Measurements from ENCODE around the gene PTPA. TPM values are rescaled to one million over a fixed set of nuclear protein-coding genes. Genes with fewer than 3 reads are reported as not detected.

PTPA gene
- total RNA-seq, 5 donors from 2014 or later (not counting 1 experiment from before 2014, with no cell fraction given), result 51.3 to 71.5 (median 65.5) TPM

GRCh38 chr9:129069862-129070641, 41.2 kb upstream of the PTPA start:
- POLR2A ChIA-PET, result no interaction called here
- 98% methylated on average over 12 of the region's 26 CpGs for WGBS (ENCODE audit: insufficient coverage)
- H3K27me3 ChIP-seq (replicated peaks in 1 of 2; ENCODE audit: control insufficient read depth in 2 of 2, extremely low read depth in 1 of 2, insufficient read depth in 2 of 2, low read length in 1 of 2), result no peaks in the 10 kb centered on the region
- CTCF ChIA-PET, result no interaction called here
- Mint-ChIP-seq H3K9me3 (no peaks in the 10 kb centered on the region), H3K4me1 (peaks cover 29 to 52% (median 42%) of the 10 kb centered on the region in 3 donors), H3K4me3 (peak overlapping the region in 1 of 3 donors; percentile 75), H3K27ac (peak overlapping the region; percentile 82 to 88), H3K27me3 (no peaks in the 10 kb centered on the region), H3K36me3 (no peaks in the 10 kb centered on the region)
- ATAC-seq (replicated peaks in 1 of 4) (no peak), DNase-seq (no peak)
- H3K4me3 ChIP-seq (ENCODE audit: control insufficient read depth in 1 of 2, extremely low read depth in 1 of 2, low read length in 1 of 2), result peak overlapping the region in 1 of 2 donors; percentile 17
- peaks cover 0 to 23% of the 10 kb centered on the region in 2 donors for H3K36me3 ChIP-seq (ENCODE audit: control insufficient read depth in 2 of 2, extremely low read depth in 1 of 2, insufficient read depth in 1 of 2, low read length in 1 of 2)
- H3K27ac ChIP-seq (ENCODE audit: low read length), result peak overlapping the region; percentile 73
- H3K9me3 ChIP-seq, result no peaks in the 10 kb centered on the region
- H3K4me1 ChIP-seq (ENCODE audit: control insufficient read depth in 1 of 2, extremely low read depth in 1 of 2, insufficient read depth in 2 of 2, low read length in 2 of 2), result peaks cover 33 to 65% of the 10 kb centered on the region in 2 experiments

- peak overlapping the region; percentile 38 for H3K27ac ChIP-seq (ENCODE audit: low read length)
These were observed 40.3 kb upstream of the PTPA start for GRCh38 chr9:129070696-129071525.

GRCh38 chr9:129071526-129072126, 39.6 kb upstream of the PTPA start:
- H3K27me3 Mint-ChIP-seq, result no peaks in the 10 kb centered on the region
- no peak overlapping the region for H3K4me3 ChIP-seq (ENCODE audit: control insufficient read depth in 1 of 2, extremely low read depth in 1 of 2, low read length in 1 of 2)
- H3K4me1 ChIP-seq (ENCODE audit: control insufficient read depth in 1 of 2, extremely low read depth in 1 of 2, insufficient read depth in 2 of 2, low read length in 2 of 2), result peaks cover 33 to 65% of the 10 kb centered on the region in 2 experiments
- DNase-seq (peak in 28 of 35 experiments; percentile 28 to 75 (median 45)), ATAC-seq (replicated peaks in 1 of 4) (peak in 3 of 4 experiments; percentile 19 to 36 (median 32))
- CTCF ChIA-PET, result interaction anchor here in 1 of 2 donors (1.1 kb wide), 1 partner anchor 9 kb away, joined by 3 read pairs; the partner anchor contains the start of gene DOLPP1
- H3K27ac ChIP-seq (ENCODE audit: low read length), result peak overlapping the region; percentile 38
- WGBS (ENCODE audit: insufficient coverage), result 51% methylated on average over 7 of the region's 10 CpGs
- H3K4me3 Mint-ChIP-seq, result no peak overlapping the region
- H3K9me3 Mint-ChIP-seq, result no peaks in the 10 kb centered on the region
- H3K36me3 Mint-ChIP-seq, result no peaks in the 10 kb centered on the region
- peak overlapping the region; percentile 37 to 59 for H3K27ac Mint-ChIP-seq
- POLR2A ChIA-PET, result no interaction called here
- H3K27me3 ChIP-seq (replicated peaks in 1 of 2; ENCODE audit: control insufficient read depth in 2 of 2, extremely low read depth in 1 of 2, insufficient read depth in 2 of 2, low read length in 1 of 2), result no peaks in the 10 kb centered on the region
- H3K9me3 ChIP-seq, result no peaks in the 10 kb centered on the region
- H3K36me3 ChIP-seq (ENCODE audit: control insufficient read depth in 2 of 2, extremely low read depth in 1 of 2, insufficient read depth in 1 of 2, low read length in 1 of 2), result peaks cover 0 to 14% of the 10 kb centered on the region in 2 donors
- H3K4me1 Mint-ChIP-seq, result peaks cover 29 to 52% (median 42%) of the 10 kb centered on the region in 3 donors

More at GRCh38 chr9:129070696-129071525, 40.3 kb upstream of the PTPA start:
- Mint-ChIP-seq H3K4me1 (peaks cover 29 to 52% (median 42%) of the 10 kb centered on the region in 3 donors), H3K27me3 (no peaks in the 10 kb centered on the region), H3K9me3 (no peaks in the 10 kb centered on the region), H3K4me3 (peak overlapping the region in 1 of 3 donors; percentile 15), H3K36me3 (no peaks in the 10 kb centered on the region), H3K27ac (peak overlapping the region; percentile 46 to 58)
- H3K27me3 ChIP-seq (replicated peaks in 1 of 2; ENCODE audit: control insufficient read depth in 2 of 2, extremely low read depth in 1 of 2, insufficient read depth in 2 of 2, low read length in 1 of 2), result no peaks in the 10 kb centered on the region
- DNase-seq, result no peak
- ChIA-PET CTCF (no interaction called here), POLR2A (no interaction called here)
- H3K9me3 ChIP-seq, result no peaks in the 10 kb centered on the region
- H3K4me3 ChIP-seq (ENCODE audit: control insufficient read depth in 1 of 2, extremely low read depth in 1 of 2, low read length in 1 of 2), result no peak overlapping the region
- peaks cover 0 to 17% of the 10 kb centered on the region in 2 donors for H3K36me3 ChIP-seq (ENCODE audit: control insufficient read depth in 2 of 2, extremely low read depth in 1 of 2, insufficient read depth in 1 of 2, low read length in 1 of 2)
- no peak for ATAC-seq (replicated peaks in 1 of 4)
- 88% methylated on average over 12 of the region's 21 CpGs for WGBS (ENCODE audit: insufficient coverage)
- peaks cover 33 to 65% of the 10 kb centered on the region in 2 experiments for H3K4me1 ChIP-seq (ENCODE audit: control insufficient read depth in 1 of 2, extremely low read depth in 1 of 2, insufficient read depth in 2 of 2, low read length in 2 of 2)

- H3K27me3 ChIP-seq (replicated peaks in 1 of 2; ENCODE audit: control insufficient read depth in 2 of 2, extremely low read depth in 1 of 2, insufficient read depth in 2 of 2, low read length in 1 of 2), result no peaks in the 10 kb centered on the region
- H3K36me3 Mint-ChIP-seq, result no peaks in the 10 kb centered on the region
- no peak overlapping the region for H3K4me3 Mint-ChIP-seq
- no peaks in the 10 kb centered on the region for H3K27me3 Mint-ChIP-seq
- H3K9me3 ChIP-seq, result no peaks in the 10 kb centered on the region
- no peak for DNase-seq
- H3K27ac Mint-ChIP-seq, result peak overlapping the region; percentile 37 to 59
- peaks cover 29 to 52% (median 42%) of the 10 kb centered on the region in 3 donors for H3K4me1 Mint-ChIP-seq
- no peak overlapping the region for H3K4me3 ChIP-seq (ENCODE audit: control insufficient read depth in 1 of 2, extremely low read depth in 1 of 2, low read length in 1 of 2)
- ATAC-seq (replicated peaks in 1 of 4), result no peak
- peak overlapping the region; percentile 38 for H3K27ac ChIP-seq (ENCODE audit: low read length)
- WGBS (ENCODE audit: insufficient coverage), result 84% methylated on average over 5 of the region's 9 CpGs
- POLR2A ChIA-PET, result no interaction called here
- H3K4me1 ChIP-seq (ENCODE audit: control insufficient read depth in 1 of 2, extremely low read depth in 1 of 2, insufficient read depth in 2 of 2, low read length in 2 of 2), result peaks cover 33 to 65% of the 10 kb centered on the region in 2 experiments
- H3K36me3 ChIP-seq (ENCODE audit: control insufficient read depth in 2 of 2, extremely low read depth in 1 of 2, insufficient read depth in 1 of 2, low read length in 1 of 2), result peaks cover 0 to 14% of the 10 kb centered on the region in 2 donors
- CTCF ChIA-PET, result interaction anchor here in 1 of 2 donors (1.1 kb wide), 1 partner anchor 9 kb away, joined by 3 read pairs; the partner anchor contains the start of gene DOLPP1
- no peaks in the 10 kb centered on the region for H3K9me3 Mint-ChIP-seq
These were observed 39.0 kb upstream of the PTPA start for GRCh38 chr9:129072171-129072570.

- peaks cover 0 to 5% of the 10 kb centered on the region in 2 donors for H3K36me3 ChIP-seq (ENCODE audit: control insufficient read depth in 2 of 2, extremely low read depth in 1 of 2, insufficient read depth in 1 of 2, low read length in 1 of 2)
- Mint-ChIP-seq H3K9me3 (no peaks in the 10 kb centered on the region), H3K4me1 (peaks cover 25 to 48% (median 38%) of the 10 kb centered on the region in 3 donors), H3K27me3 (no peaks in the 10 kb centered on the region), H3K36me3 (no peaks in the 10 kb centered on the region), H3K27ac (peak overlapping the region; percentile 67 to 77), H3K4me3 (no peak overlapping the region)
- no peaks in the 10 kb centered on the region for H3K27me3 ChIP-seq (replicated peaks in 1 of 2; ENCODE audit: control insufficient read depth in 2 of 2, extremely low read depth in 1 of 2, insufficient read depth in 2 of 2, low read length in 1 of 2)
- no peaks in the 10 kb centered on the region for H3K9me3 ChIP-seq
- peaks cover 32 to 56% of the 10 kb centered on the region in 2 experiments for H3K4me1 ChIP-seq (ENCODE audit: control insufficient read depth in 1 of 2, extremely low read depth in 1 of 2, insufficient read depth in 2 of 2, low read length in 2 of 2)
- H3K4me3 ChIP-seq (ENCODE audit: control insufficient read depth in 1 of 2, extremely low read depth in 1 of 2, low read length in 1 of 2), result no peak overlapping the region
- no peak overlapping the region for H3K27ac ChIP-seq (ENCODE audit: low read length)
- ATAC-seq (replicated peaks in 1 of 4) (peak in 1 of 4 experiments; percentile 17), DNase-seq (peak in 1 of 35 experiments; percentile 27)
- ChIA-PET CTCF (no interaction called here), POLR2A (no interaction called here)
- WGBS (ENCODE audit: insufficient coverage), result 35% methylated on average over 4 of the region's 8 CpGs
These were observed 37.8 kb upstream of the PTPA start for GRCh38 chr9:129073404-129073803.

GRCh38 chr9:129074106-129074505, 37.1 kb upstream of the PTPA start:
- H3K4me3 Mint-ChIP-seq, result no peak overlapping the region
- ChIA-PET CTCF (no interaction called here), POLR2A (interaction anchor here in 1 of 2 donors (0.5 kb wide), 1 partner anchor 1501 kb away, joined by 3 read pairs; no protein-coding TSS in a partner anchor)
- Histone ChIP-seq H3K9me3 (no peaks in the 10 kb centered on the region), H3K4me1 (ENCODE audit: control insufficient read depth in 1 of 2, extremely low read depth in 1 of 2, insufficient read depth in 2 of 2, low read length in 2 of 2) (peaks cover 29 to 49% of the 10 kb centered on the region in 2 experiments), H3K36me3 (ENCODE audit: control insufficient read depth in 2 of 2, extremely low read depth in 1 of 2, insufficient read depth in 1 of 2, low read length in 1 of 2) (peaks cover 0 to 3% of the 10 kb centered on the region in 2 donors), H3K27ac (ENCODE audit: low read length) (peak overlapping the region; percentile 38), H3K4me3 (ENCODE audit: control insufficient read depth in 1 of 2, extremely low read depth in 1 of 2, low read length in 1 of 2) (no peak overlapping the region), H3K27me3 (replicated peaks in 1 of 2; ENCODE audit: control insufficient read depth in 2 of 2, extremely low read depth in 1 of 2, insufficient read depth in 2 of 2, low read length in 1 of 2) (no peaks in the 10 kb centered on the region)
- no peaks in the 10 kb centered on the region for H3K36me3 Mint-ChIP-seq
- peaks cover 18 to 41% (median 33%) of the 10 kb centered on the region in 3 donors for H3K4me1 Mint-ChIP-seq
- no peaks in the 10 kb centered on the region for H3K9me3 Mint-ChIP-seq
- peak overlapping the region; percentile 39 to 77 for H3K27ac Mint-ChIP-seq
- DNase-seq (no peak), ATAC-seq (replicated peaks in 1 of 4) (no peak)
- no CpG with 5 or more reads among the region's 3 CpGs for WGBS (ENCODE audit: insufficient coverage)
- H3K27me3 Mint-ChIP-seq, result no peaks in the 10 kb centered on the region
